ENCODE results near the gene JOSD1. TPM values are rescaled to one million over a fixed set of nuclear protein-coding genes. Genes with fewer than 3 reads are reported as not detected.

The JOSD1 gene
- total RNA-seq, 1 donor from 2014 or later: 52.1 TPM

- Histone ChIP-seq H3K4me1 (no peaks in the 10 kb centered on the region), H3K9me3 (no peaks in the 10 kb centered on the region), H3K36me3 (peaks cover 27% of the 10 kb centered on the region), H3K4me3 (no peak overlapping the region), H3K27me3 (no peaks in the 10 kb centered on the region), H3K27ac (no peak overlapping the region)
- ATAC-seq (no peak), DNase-seq (no peak)
- TF ChIP-seq CTCF (IDR thresholded peaks at IDR 0.05): no peak
- intact Hi-C loops (cut with DNase I): no loop called here
Observed at GRCh38 chr22:38675833-38676232, 24.9 kb downstream of the JOSD1 start.

- no peak for ATAC-seq
- TF ChIP-seq CTCF (IDR thresholded peaks at IDR 0.05): no peak
- Histone ChIP-seq H3K4me1 (no peaks in the 10 kb centered on the region), H3K27ac (no peak overlapping the region), H3K9me3 (no peaks in the 10 kb centered on the region), H3K4me3 (no peak overlapping the region), H3K27me3 (no peaks in the 10 kb centered on the region), H3K36me3 (peaks cover 29% of the 10 kb centered on the region)
- DNase-seq: no peak
- intact Hi-C loops (cut with DNase I): no loop called here
Observed at GRCh38 chr22:38674888-38675287, 25.9 kb downstream of the JOSD1 start.

GRCh38 chr22:38657045-38657909 is 43.5 kb downstream of the JOSD1 start:
- Histone ChIP-seq H3K27ac (peak overlapping the region; percentile 98), H3K9me3 (no peaks in the 10 kb centered on the region), H3K27me3 (no peaks in the 10 kb centered on the region), H3K36me3 (peaks cover 6% of the 10 kb centered on the region), H3K4me1 (peaks cover 11% of the 10 kb centered on the region), H3K4me3 (peak overlapping the region; percentile 95)
- intact Hi-C loops (cut with DNase I): no loop called here
- no peak for TF ChIP-seq CTCF (IDR thresholded peaks at IDR 0.05)
- DNase-seq (no peak), ATAC-seq (no peak)

- Histone ChIP-seq H3K27me3 (no peaks in the 10 kb centered on the region), H3K27ac (peak within 1 kb of the TSS; percentile 98), H3K36me3 (peaks cover 6% of the 10 kb centered on the region), H3K4me1 (peaks cover 11% of the 10 kb centered on the region), H3K4me3 (peak within 1 kb of the TSS; percentile 95), H3K9me3 (no peaks in the 10 kb centered on the region)
- ATAC-seq (peak; percentile 96), DNase-seq (peak; percentile 95)
- TF ChIP-seq CTCF (IDR thresholded peaks at IDR 0.05): no peak
- intact Hi-C loops (cut with DNase I): no loop called here
Observed at GRCh38 chr22:38656256-38657044, 44.3 kb downstream of the JOSD1 start, which contains the start of the genes CBY1 and FAM227A. Gene CBY1, plus strand, starts transcription at chr22:38656638. Its CDS starts 11,417 bp downstream, at chr22:38668055. Gene FAM227A, minus strand, starts transcription at chr22:38656392. Its CDS starts 6,224 bp downstream, at chr22:38650168.

- ATAC-seq (no peak), DNase-seq (no peak)
- peak overlapping the region; percentile 95 for H3K4me3 ChIP-seq
- no peaks in the 10 kb centered on the region for H3K9me3 ChIP-seq
- no peaks in the 10 kb centered on the region for H3K27me3 ChIP-seq
- no peak for TF ChIP-seq CTCF (IDR thresholded peaks at IDR 0.05)
- H3K27ac ChIP-seq: peak overlapping the region; percentile 98
- H3K4me1 ChIP-seq: peaks cover 11% of the 10 kb centered on the region
- no peaks in the 10 kb centered on the region for H3K36me3 ChIP-seq
- intact Hi-C loops (cut with DNase I): no loop called here
Observed at GRCh38 chr22:38655519-38656255, 45.1 kb downstream of the JOSD1 start.

All from upper lobe of right lung (tissue), 1 donor.